HG03196 (cell line): Measurements from ENCODE around the gene TANK.

ENCODE experiments used
- ATAC-seq: cut with Tn5 transposase; IDR thresholded peaks from one replicate; pipeline ENCODE4 v1.9.1; 2021; ENCODE audit not compliant: unreplicated experiment

Gene TANK, protein sequence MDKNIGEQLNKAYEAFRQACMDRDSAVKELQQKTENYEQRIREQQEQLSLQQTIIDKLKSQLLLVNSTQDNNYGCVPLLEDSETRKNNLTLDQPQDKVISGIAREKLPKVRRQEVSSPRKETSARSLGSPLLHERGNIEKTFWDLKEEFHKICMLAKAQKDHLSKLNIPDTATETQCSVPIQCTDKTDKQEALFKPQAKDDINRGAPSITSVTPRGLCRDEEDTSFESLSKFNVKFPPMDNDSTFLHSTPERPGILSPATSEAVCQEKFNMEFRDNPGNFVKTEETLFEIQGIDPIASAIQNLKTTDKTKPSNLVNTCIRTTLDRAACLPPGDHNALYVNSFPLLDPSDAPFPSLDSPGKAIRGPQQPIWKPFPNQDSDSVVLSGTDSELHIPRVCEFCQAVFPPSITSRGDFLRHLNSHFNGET

DNA sequence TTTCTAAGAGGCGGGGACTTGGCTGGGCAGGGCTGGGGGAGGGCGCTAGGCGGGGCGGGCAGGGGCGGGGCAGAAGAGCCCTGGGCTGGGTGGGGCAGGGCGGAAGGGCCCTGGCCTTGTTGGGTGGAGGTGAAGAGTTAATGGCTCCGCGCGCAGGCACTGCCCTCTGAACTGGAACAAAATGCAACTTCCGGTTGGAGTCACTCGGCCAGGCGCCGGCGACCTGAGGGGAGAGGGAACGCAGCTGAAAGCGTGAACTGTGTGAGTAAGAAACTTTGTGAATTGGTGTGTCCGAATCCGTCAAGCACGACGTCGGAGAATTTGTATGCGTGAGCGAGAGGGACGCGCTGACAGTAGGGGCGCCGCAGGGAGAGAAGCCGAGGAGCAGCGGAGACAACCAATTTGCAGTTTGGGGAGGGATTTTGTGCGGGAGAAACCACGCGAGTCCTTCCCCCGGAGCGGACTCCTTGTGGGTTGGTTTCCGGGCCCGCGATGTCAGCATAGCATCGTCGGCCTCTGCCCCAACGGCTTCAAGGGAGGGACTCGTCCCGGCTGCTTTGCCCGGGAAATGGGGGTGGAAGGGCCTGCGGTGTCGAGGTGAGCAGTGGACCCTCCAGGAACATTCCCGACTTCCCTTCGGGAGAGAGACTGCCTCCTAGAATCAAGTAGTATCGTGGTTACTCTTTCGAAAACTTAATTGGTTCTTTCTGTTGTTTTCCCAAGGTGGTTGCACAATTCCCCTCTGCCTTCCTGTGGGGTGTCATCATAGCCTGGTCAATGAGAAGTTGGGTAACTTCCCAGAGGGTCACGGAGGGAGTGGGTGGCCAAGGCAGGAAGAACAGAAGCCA, at the start of gene TANK:
TANK (plus strand) TSS at position 203 of the 848 bp plus-strand sequence. CDS start 19,235 bp downstream, outside the sequence.
- ATAC-seq = peak; percentile 90

DNA sequence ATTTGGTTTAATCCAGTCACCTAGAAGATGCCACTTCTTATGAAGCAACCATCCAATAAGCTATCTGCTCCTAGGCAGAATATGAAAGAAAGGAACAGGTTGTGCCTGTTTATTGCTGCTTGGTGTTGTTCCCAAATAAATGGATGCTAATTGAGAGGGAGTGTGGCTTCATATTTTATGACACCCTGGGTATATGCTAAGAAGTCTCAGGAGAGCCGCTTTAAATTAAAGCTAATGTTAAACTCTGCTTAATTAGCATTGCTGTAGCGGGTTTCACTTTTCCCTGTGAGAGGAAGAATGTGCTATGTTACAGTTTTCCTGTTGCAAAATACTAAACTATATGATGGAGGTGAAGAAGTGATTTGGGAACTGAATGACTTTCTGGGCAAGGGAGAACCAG, 48.7 kb upstream of the TANK start:
- no peak for ATAC-seq

DNA sequence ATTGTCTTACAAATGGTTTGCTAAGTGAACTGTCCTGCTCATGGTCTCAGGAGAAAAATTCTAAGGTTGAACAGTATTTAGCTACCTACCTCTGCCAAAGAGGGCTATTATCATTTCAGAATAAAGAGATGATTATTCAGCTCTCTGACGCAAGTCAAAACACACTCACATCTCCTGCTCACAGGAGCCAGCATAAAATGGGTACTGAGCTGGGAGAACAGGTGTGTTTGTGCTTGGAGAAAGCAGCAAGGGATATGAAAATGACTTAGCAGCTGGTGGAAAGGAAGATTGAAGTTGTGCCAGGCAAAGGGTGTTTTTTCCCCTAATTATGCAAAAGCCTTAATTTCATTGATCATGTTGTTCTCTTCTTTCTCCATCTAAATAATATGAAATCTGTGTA, 47.3 kb upstream of the TANK start:
- no peak for ATAC-seq

DNA sequence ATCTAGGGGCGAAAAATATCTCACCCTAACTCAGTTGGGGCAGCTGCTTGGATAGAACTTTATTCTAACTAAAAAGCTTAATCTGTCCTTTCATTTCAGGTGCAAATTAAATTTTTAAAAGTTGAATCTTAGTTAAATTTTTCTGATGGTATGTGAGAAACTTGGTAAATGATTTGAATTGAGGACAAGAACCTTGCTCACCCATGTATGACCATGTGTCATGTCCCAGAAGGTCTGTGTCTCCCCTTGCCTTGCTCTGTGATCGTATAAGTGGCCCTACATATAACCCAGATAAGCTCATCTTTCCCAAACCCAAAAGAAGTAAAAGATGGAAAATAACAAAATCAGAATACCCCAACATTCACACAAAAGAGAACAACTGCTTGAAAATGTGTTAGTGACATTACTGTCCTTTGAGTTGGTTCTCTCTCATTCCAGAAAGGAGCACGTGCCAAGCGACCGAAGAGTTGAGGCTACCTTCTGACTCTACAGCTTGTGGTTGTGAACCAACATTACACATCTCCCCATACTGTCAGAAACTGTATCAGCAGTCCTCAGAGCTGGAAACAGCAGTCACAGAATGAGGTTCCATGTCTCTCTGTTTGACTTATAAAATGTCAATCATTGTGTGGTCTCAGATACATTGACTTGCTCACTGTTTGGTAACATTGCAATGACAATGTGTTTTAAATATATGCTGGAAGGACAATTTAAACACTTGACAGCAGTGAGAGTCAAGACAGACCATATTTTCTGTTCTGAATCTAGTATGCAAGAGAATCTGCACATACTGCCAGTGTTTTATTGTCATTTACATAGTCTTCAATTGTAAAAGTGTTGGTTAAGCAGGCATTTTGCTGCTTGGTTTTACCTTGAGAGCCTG, 46.3 kb upstream of the TANK start:
- no peak for ATAC-seq

DNA sequence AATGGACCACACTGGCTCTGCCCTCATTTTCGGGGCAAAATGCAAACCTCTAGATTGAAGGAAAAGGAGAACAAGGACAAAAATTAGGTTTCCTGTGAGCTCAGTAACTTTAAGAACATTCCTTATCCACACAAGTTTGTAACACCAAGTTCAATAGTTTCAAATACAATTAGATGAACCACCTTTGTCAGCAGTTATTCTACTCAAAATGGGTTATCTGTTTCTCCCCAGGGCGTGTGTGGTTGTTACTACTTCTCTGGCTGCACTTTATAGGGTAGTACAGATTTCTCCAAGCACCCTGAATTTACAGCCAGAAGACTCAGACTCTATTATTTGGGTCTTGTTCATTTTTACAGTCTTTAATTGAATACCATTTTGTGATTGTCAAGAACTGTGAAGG, 45.0 kb upstream of the TANK start:
- no peak for ATAC-seq

DNA sequence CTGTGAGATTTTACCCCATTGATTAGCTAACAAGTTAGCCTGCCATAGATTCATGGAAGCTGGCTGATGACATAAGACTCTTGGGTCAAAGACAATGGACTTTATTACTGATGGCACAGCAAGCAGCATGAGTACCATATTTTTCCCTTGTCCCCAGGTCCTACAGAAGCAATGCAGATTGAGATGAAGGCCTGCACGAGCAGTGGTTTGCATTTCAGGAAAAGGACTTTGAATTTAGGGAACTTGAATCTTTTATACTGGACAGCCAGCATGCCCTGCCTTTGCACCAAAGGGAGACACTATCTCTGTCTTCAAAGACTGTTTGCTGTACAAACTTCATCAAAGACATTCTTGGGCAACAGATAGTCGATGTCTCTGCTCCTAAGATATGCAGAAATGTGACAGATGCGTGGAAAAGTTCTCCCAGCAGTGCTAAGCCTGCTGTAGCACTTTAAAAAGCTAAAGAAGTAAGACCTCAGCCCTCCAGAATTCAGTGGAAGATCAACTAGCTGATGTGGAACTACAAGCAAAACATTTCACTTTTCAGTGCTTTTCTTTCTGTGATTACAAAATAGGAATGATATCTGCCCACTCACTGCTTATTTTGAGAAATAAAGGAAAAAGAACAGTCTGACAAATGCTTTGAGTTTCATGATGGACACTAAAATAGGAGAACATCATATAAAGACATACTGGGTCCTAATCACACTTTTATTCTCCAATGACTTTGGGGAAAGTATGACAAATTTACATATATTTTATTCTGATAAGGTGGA, 44.4 kb upstream of the TANK start:
- ATAC-seq = no peak

DNA sequence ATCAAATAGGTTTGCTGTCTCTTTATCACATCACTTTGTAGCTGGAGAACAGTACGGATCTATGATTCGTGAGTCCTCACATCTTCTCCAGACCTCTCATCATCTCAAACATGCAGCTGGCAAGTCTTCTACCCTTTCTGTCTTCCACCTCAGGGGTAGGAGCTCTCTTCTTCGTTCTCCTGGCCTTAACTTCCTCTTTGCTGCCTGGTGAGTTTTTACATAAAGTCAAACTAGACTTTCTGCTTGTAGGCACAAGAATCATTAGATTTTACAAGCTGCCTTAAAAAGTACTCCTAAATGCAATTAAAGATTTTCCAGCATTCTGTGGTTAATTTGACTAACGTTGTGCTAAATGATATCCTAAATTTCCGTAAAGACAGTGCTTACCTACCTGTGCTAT, 43.7 kb upstream of the TANK start:
- ATAC-seq = no peak

DNA sequence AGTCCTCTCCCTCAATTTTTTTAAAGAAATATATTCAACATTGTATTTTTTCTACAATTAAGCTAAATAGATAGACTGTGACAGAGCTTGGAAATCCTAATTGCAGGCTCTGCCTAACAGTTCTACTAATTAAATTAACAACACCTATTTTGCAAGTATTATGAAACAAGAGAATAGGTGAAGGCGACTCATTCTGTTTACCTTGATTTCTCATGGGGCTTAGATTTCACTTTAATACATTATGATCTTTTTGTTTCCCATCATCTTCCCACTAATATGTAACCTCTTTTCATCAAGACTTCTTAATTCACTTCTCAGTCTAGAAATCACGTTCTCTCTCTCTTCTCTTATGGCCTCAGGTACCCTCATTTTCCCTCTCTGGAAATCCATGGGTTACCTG, 42.7 kb upstream of the TANK start:
- no peak for ATAC-seq

DNA sequence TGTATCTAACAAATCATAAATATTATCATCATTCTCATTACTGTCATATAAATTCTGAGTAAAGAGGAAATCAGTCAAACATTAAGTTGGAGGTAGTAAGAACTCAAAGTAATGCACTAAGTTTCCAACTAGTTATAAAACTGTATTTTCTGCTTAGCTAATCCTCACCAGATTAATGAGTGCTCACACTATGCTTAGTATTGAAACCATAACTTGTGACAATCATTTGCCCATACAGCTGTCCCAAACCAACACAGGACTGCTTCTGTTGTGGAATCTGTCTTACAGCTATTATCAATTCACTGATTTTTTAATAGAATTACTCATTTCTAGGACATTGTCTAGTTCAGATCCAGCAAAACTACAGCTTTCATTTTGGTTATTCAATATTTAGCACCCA, 41.5 kb upstream of the TANK start:
- peak; percentile 41 for ATAC-seq

DNA sequence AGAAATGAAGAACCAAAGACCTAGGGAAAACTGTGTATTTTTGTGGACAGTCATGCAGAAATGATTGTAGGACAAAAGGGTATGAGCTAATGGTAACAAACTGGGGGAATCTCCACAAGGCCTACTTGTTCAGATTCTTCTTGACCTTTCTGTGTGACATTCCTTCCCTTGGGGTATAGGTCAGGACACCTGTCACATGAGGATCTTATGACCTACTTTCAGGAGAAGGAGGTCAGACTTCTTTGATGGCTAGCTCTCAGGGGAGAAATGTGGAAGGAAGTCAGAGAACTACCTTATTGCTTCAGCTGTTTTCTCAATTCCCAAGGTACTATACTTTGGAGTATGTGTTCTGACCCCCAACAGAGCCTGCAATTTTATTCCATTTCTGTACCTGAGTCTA, 40.7 kb upstream of the TANK start:
- no peak for ATAC-seq

DNA sequence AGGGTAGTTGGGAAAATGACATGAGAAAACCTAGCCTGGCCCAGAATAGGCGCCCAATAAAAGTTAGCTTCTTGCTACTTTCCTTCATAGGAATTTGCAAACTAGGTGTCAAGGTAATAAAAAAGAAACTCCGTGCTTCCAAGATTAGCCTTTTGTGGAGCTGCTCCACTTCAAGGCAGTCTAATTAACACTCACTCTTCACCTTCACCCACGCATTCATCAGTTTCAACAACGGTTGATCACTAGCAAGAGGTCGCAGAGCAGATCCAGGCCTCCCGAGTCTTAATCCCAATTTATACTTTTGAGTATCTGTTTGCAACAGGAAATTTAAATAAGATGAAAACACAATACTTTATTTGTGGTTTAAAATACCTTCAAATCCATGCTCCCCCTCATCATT, 39.5 kb upstream of the TANK start:
- no peak for ATAC-seq

DNA sequence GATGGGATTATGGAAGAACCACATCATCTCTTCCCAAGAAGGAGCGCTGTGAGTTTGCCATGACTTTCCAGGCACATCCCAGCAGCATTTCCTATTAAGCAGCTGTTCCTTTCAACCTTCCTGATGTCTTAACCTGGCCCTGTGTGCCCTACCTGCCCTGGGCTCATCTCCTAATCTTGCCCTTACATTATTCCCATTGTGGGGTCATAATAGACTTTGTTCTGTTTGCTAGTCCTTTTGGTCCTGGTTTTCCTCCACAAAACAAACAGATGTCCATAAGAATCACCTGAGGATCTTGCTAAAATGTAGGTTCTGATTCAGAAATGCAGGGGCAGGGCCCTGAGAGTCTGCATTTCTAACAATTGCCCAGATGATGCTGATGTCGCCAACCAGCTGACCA, 38.6 kb upstream of the TANK start:
- no peak for ATAC-seq

DNA sequence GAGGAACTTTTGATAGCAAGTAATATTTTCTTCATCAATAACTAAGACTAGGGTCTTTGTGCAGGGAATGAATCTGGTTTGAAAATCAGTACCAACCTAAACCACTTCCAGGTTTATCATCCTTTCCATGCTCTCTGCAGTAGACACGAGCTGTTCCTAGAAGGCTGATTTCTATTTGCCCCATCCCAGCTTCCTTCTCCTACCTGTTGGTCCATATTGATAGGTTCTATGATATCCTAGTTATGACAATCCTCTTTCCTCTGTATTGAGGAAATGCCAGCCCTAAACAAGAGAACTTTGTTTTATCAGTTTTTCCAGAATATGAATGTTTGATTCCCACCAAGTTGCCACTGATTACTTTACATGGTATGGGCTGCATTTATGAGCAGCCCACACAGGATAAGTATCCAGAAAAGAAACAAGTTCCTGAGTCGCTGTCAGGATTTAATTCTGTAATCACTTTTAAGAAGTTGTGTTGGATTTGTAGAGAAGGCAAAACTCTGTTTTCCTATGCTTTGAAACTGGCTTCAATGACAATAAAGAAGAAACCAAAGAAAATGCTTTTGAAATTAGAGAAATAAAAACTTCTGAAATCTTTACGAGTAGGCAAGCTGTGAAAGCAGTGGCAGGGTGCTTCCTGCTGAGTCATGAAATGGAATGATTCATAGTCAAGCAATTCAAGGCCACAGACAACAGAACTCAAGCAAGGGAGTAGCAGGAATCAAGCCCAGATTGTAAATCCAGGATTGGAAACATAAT, 37.3 kb upstream of the TANK start:
- ATAC-seq = peak; percentile 44

DNA sequence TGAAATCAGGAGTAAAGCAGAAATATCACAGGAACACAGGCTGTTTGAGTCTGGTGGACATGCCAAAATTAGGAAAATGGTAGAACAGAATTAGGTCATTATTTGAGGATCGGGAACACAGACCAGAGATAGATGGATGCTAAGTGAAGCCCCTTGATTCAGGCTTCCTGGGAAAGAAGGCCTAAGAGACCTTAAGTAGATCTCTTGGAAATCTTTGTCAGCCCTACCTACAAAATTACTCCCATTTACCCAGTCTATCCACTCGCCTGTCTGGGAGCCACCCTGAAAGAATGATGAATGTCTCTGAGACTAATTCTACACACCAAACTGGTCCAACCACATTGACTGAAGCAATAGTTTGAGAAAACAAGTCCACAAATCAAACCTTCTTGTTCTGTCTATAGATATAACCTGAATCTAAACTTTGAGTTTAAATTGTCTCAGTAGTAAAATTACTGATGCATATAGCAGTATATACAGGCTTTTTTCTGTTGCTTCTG, 36.6 kb upstream of the TANK start:
- no peak for ATAC-seq

DNA sequence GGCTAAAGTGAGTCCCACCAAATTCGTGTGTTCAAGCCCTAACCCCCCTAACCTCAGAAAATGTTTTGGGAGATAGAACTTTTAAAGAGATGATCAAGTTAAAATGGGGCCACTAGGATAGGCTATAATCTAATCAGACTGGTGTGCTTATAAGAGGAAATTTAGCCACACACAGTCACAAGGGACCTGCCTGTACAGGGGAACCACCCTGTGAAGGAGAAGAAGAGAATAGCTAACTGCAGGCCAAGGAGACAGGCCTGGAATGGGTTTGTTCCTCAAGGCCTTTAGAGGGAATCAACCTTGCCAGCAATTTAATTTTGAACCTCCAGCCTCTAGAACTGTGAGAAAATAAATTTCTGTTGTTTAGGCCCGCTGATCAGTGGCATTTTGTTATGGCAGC, 36.0 kb upstream of the TANK start:
- peak; percentile 45 for ATAC-seq

DNA sequence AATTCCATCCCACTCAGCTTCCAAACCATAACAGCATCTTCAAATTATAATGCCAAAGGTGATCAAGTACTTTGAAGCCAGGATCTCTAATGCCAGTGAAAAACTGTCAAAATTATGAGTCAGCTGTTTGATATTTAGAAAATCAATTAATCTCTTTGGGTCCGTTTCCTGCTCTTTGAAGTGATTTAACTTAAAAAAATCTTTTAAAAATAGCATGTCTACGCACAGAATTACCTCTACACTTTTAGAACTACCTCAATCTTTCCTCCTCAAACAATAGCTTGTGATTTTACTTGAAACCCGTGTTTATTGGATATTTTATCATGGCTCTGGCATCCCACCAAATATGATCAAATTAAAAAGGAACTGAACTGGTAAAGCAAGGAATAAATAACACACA, 31.3 kb upstream of the TANK start:
- no peak for ATAC-seq

DNA sequence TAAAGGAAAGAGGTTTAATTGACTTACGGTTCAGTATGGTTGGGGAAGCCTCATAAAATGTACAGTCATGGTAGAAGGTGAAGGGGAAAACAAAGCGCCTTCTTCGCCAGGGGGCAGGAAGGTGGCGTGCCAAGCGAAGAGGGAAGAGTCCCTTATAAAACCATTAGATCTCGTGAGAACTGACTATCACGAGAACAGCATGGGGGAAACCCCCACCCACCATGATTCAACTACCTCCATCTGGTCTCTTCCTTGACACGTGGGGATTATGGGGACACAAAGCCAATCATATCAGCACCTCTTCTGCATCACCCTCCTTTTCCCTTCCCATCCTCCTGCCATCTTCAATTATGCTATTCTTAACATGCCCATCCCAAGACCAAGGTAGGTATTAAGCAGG, 29.9 kb upstream of the TANK start:
- no peak for ATAC-seq

DNA sequence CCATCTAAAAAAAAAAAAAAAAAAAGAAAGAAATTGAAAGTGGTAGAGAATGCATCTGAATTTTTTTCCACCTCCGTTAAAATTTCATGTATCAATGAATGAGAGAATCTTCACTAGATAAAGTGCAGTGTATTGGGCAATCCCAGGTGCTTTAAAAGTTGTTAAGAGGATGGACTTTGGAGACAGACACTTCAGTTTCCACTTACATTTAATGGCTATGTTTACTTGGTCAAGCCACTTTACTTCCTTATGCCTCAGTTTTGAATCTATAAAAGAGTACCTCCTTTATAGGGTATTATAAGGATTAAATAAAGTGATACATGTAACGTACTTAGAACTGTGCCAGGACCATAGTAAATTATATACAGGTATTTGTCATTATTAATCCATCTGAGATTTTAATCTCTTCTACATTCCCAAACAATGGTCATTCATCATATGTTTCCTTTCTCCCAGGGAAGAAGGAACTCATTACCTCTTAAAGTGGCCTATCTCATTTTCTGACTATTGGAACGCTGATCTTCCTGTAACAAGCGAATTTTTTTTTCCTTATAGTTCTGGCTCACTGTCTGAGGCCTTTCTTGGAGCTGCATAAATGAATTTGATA, 29.1 kb upstream of the TANK start:
- no peak for ATAC-seq

DNA sequence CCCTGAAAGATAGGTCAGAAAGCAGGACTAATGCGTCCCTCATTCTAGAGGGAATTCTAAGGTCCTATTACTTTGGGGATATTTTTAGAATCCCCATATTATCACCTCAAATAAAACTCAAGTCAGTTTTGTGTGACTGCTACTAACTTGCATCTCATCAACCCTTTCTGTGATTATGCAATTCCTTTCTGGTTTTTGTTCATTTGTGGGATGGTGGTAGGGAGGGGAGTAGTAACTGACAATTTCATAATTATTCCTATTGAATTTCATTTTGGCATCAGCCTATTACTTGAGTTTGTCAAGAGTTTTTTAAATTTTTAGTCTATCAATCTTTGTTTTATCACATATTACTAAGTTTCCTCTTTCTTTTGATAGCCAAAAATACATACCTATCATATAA, 28.4 kb upstream of the TANK start:
- no peak for ATAC-seq
